Left ventricle myocardium inferior (tissue), 1 donor: ENCODE results near the gene MARK2. TPM values are rescaled to one million over a fixed set of nuclear protein-coding genes. Genes with fewer than 3 reads are reported as not detected.

Experiments
- DNase-seq: peaks from one replicate; pipeline ENCODE4 v3.0.0-alpha.2; 2020
- H3K27ac ChIP-seq: fragments of 200-600 bp; replicated peaks from 2 replicates; pipeline ENCODE4 v1.8.0; 2021
- H3K27me3 ChIP-seq: fragments of 200-600 bp; 2 replicates; pipeline ENCODE4 v1.8.0; 2021; ENCODE audit warnings: low read depth
- H3K36me3 ChIP-seq: fragments of 200-600 bp; 2 replicates; pipeline ENCODE4 v1.8.0; 2021
- H3K4me1 ChIP-seq: fragments of 200-600 bp; 2 replicates; pipeline ENCODE4 v1.8.0; 2021
- H3K4me3 ChIP-seq: fragments of 200-600 bp; 2 replicates; pipeline ENCODE4 v1.8.0; 2021; ENCODE audit warnings: mild to moderate bottlenecking, moderate library complexity
- H3K9me3 ChIP-seq: fragments of 200-600 bp; replicated peaks from 2 replicates; pipeline ENCODE4 v1.8.0; 2021
- intact Hi-C: fragments of 100-400 bp; cut with micrococcal nuclease; formaldehyde crosslinking; loops from one replicate; pipeline ENCODE4 v1.11.0; 2022
- total RNA-seq: library from RNA; stranded (reverse); fragmentation: NEBNext Ultra II Directional; extraction: Animal tissue kit (Norgen Biotek cat#: 25700); gene quantifications from one replicate; pipeline ENCODE4 v1.2.1, GENCODE V29; 2021
- TF ChIP-seq, protein P1 (sequence below): fragments of 200-600 bp; IDR thresholded peaks from 2 replicates; pipeline ENCODE4 v1.8.0; 2021; ENCODE audit warnings: antibody characterized with exemption, mild to moderate bottlenecking, borderline replicate concordance
- donor health status: DM: no; HTN: yes; CAD: no; lungs with severe emphysema.

MARK2 gene
- total RNA-seq, 1 donor from 2014 or later = 36.6 TPM

DNA sequence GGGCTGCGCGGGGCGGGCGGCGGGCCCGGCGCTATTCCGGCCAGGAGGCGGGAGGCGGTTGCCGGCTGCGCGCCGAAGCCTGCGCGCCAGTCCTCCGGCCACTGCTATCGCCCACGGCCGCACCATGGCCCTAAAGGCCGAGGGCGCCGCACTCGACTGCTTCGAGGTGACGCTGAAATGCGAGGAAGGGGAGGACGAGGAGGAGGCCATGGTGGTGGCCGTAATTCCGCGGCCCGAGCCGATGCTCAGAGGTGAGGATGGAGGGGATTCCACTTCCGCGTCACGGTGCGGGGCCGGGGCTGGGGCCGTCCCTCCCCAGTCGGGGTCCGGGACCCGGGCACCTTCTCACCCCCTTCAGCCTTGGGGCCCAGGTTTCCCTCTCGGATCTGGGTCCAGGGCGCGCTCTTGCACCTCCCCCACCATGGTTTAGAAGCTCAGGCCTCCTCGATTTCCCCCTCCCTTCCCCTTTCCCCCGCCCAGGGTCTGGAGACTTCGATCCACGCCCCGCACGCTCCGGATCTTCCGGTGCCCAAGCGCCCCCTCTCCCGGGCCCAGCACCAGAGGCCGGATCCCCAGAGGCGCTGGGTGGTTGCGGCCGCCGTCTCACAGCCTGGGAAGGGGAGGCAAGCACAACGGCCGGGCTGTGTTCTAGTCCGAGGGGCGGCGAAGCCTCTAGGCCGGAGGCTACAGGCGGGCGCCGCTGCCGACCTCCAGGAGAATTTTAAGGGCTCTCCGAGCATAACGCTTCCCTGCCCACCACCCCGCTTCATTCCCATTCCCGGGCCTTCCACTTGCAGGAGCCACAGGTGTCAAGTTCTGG is 25.1 kb upstream of the MARK2 start:
- peak overlapping the region; percentile 82 for H3K4me3 ChIP-seq
- peak overlapping the region; percentile 77 for H3K27ac ChIP-seq
- DNase-seq = peak; percentile 60
- TF ChIP-seq, protein P1, sequence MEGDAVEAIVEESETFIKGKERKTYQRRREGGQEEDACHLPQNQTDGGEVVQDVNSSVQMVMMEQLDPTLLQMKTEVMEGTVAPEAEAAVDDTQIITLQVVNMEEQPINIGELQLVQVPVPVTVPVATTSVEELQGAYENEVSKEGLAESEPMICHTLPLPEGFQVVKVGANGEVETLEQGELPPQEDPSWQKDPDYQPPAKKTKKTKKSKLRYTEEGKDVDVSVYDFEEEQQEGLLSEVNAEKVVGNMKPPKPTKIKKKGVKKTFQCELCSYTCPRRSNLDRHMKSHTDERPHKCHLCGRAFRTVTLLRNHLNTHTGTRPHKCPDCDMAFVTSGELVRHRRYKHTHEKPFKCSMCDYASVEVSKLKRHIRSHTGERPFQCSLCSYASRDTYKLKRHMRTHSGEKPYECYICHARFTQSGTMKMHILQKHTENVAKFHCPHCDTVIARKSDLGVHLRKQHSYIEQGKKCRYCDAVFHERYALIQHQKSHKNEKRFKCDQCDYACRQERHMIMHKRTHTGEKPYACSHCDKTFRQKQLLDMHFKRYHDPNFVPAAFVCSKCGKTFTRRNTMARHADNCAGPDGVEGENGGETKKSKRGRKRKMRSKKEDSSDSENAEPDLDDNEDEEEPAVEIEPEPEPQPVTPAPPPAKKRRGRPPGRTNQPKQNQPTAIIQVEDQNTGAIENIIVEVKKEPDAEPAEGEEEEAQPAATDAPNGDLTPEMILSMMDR = no peak
- intact Hi-C loops = no loop called here
- H3K9me3 ChIP-seq = no peaks in the 10 kb centered on the region
- H3K4me1 ChIP-seq = peaks cover 33% of the 10 kb centered on the region
- peaks cover 17% of the 10 kb centered on the region for H3K36me3 ChIP-seq
- H3K27me3 ChIP-seq = no peaks in the 10 kb centered on the region

DNA sequence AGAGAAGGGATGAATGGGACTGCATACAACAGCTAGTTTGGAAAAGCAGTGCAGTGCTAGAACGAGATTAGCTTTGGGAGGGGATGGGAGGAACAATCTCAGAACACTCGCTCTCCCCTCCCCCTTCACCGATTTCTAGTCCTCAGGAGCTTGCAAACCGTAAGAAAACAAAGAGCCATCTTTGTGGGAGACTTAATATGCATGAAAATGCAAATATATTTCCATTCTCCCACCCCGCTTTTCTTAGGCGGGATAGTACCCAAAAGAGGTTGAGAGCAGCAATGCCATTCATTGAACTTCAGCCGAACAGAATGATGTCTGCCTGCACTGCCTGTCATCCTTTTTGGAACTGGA is 24.6 kb upstream of the MARK2 start:
- intact Hi-C loops = no loop called here
- Histone ChIP-seq H3K36me3 (peaks cover 23% of the 10 kb centered on the region), H3K4me3 (peak overlapping the region; percentile 82), H3K9me3 (no peaks in the 10 kb centered on the region), H3K4me1 (peaks cover 33% of the 10 kb centered on the region), H3K27me3 (no peaks in the 10 kb centered on the region), H3K27ac (peak overlapping the region; percentile 77)
- DNase-seq = no peak
- TF ChIP-seq, protein P1 = no peak

DNA sequence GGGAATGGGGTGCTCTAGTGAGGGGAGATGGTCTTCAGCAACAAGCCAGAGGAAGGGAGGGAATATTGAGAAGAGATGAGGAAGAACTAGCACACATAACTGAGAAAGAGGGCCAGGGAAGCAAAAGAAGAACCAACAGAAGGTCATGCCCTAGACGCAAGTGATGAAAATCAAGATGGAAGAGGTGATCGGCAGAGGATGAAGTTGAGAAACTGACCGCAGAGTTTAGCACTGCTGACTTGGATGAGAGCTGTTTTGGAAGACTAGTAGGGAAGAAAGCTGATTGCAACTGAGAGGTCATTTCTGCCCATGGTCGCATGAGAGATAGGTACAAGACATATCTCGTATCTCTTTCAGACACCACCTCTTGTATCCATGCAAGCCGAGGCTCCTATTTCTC is 22.7 kb upstream of the MARK2 start:
- TF ChIP-seq, protein P1 = no peak
- no peaks in the 10 kb centered on the region for H3K9me3 ChIP-seq
- DNase-seq = no peak
- intact Hi-C loops = no loop called here
- H3K4me1 ChIP-seq = peaks cover 33% of the 10 kb centered on the region
- H3K4me3 ChIP-seq = no peak overlapping the region
- H3K27ac ChIP-seq = no peak overlapping the region
- H3K36me3 ChIP-seq = peaks cover 39% of the 10 kb centered on the region
- no peaks in the 10 kb centered on the region for H3K27me3 ChIP-seq

DNA sequence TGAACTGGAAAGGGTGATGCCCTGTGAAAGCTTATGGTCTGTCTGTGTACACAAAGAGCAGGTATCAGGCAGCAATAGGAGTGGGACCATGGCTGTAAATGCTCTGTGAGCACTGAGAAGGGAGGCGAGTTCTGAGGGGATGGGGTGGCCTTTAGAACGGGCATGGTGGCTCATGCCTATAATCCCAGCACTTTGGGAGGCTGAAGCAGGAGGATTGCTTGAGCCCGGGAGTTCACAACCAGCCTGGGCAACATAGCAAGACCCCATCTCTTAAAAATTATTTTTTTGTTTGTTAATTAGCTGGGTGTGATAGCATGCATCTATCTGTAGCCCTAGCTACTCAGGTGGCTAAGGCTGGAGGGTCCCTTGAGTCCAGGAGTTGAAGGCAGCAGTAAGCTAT is 22.2 kb upstream of the MARK2 start:
- no peak for DNase-seq
- Histone ChIP-seq H3K4me1 (peaks cover 33% of the 10 kb centered on the region), H3K36me3 (peaks cover 44% of the 10 kb centered on the region), H3K9me3 (no peaks in the 10 kb centered on the region), H3K4me3 (no peak overlapping the region), H3K27ac (no peak overlapping the region), H3K27me3 (no peaks in the 10 kb centered on the region)
- TF ChIP-seq, protein P1 = no peak
- intact Hi-C loops = no loop called here

DNA sequence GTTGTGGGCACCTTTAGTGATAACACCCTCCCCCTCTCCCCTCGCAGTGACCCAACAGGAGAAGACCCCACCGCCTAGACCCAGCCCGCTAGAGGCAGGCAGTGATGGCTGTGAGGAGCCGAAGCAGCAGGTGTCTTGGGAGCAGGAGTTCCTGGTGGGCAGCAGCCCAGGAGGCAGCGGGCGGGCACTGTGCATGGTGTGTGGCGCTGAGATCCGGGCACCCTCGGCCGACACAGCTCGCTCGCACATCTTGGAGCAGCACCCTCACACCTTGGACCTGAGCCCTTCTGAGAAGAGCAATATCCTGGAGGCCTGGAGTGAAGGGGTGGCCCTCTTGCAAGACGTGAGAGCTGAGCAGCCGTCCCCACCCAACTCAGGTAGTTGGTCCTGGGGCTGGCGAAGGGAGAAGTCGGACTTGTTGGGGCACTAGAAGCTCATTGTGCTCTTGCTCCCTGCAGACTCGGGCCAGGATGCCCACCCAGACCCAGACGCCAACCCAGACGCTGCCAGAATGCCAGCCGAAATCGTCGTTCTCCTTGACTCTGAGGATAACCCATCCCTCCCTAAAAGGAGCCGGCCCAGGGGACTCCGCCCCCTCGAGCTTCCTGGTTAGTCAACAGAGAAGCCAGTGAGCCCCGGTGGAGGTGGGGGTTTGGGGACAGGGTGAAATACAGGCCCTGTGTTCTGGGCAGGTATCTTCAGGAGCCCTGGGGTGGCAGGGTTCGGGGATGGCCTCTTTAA is 21.0 kb upstream of the MARK2 start:
- Histone ChIP-seq H3K4me3 (no peak overlapping the region), H3K27ac (no peak overlapping the region), H3K36me3 (peaks cover 56% of the 10 kb centered on the region), H3K27me3 (no peaks in the 10 kb centered on the region), H3K9me3 (no peaks in the 10 kb centered on the region), H3K4me1 (peaks cover 24% of the 10 kb centered on the region)
- no peak for DNase-seq
- TF ChIP-seq, protein P1 = no peak
- intact Hi-C loops = no loop called here
